Upper lobe of right lung (tissue), 1 donor: ENCODE measurements around the gene PLEKHA8. TPM values are rescaled to one million over a fixed set of nuclear protein-coding genes. Genes with fewer than 3 reads are reported as not detected.

Experiments used
- ATAC-seq: fragments of 200-7000 bp; cut with Tn5 transposase; one replicate; pipeline ENCODE4 v1.9.1; 2020; ENCODE audit warnings: mild to moderate bottlenecking, moderate library complexity
- DNase-seq: peaks from one replicate; pipeline ENCODE4 v3.0.0-alpha.2; 2020
- H3K27ac ChIP-seq: fragments of 200-600 bp; one replicate; pipeline ENCODE4 v1.8.0; 2022
- H3K27me3 ChIP-seq: fragments of 200-600 bp; one replicate; pipeline ENCODE4 v1.8.0; 2022; ENCODE audit warnings: mild to moderate bottlenecking
- H3K36me3 ChIP-seq: fragments of 200-600 bp; one replicate; pipeline ENCODE4 v1.8.0; 2022
- H3K4me1 ChIP-seq: fragments of 200-600 bp; one replicate; pipeline ENCODE4 v1.8.0; 2022
- H3K4me3 ChIP-seq: fragments of 200-600 bp; one replicate; pipeline ENCODE4 v1.8.0; 2022; ENCODE audit warnings: mild to moderate bottlenecking
- H3K9me3 ChIP-seq: fragments of 200-600 bp; one replicate; pipeline ENCODE4 v1.8.0; 2022
- intact Hi-C: fragments of 100-400 bp; cut with DNase I; formaldehyde crosslinking; loops from one replicate; pipeline ENCODE4 v1.11.0; 2022
- total RNA-seq: library from RNA; stranded (reverse); fragmentation: NEBNext Ultra II Directional; extraction: Animal tissue kit (Norgen Biotek cat#: 25700); gene quantifications from one replicate; pipeline ENCODE4 v1.2.1, GENCODE V29; 2021
- TF ChIP-seq, protein P1 (sequence below): fragments of 200-600 bp; IDR thresholded peaks from one replicate; pipeline ENCODE4 v1.8.0; 2022; ENCODE audit warnings: antibody characterized with exemption
- donor health status: DM: no; HTN: yes; CAD: no; lungs with severe emphysema.

Gene PLEKHA8
- total RNA-seq, 1 donor from 2014 or later: 11.3 TPM

DNA sequence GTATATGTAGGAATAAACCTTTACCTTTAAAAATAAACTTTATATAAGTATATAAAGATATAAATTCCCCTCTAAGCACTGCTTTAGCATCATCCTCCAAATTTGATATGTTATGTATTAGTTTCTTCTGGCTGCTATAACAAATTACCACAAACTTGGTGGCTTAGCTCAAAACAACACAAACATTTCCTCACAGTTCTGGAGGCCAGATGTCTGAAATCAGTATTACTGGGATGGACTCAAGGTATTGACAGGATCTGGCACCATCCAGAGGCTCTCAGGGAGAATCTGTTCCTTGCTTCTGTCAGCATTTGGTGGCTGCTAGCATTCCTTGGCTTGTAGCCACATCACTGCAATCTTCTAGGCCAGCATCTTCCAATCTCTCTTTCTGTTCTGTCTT lies 31.9 kb upstream of the PLEKHA8 start:
- H3K27ac ChIP-seq: no peak overlapping the region
- no peak for DNase-seq
- H3K4me1 ChIP-seq: no peaks in the 10 kb centered on the region
- H3K27me3 ChIP-seq: no peaks in the 10 kb centered on the region
- intact Hi-C loops: no loop called here
- ATAC-seq: no peak
- no peaks in the 10 kb centered on the region for H3K36me3 ChIP-seq
- peaks cover 12% of the 10 kb centered on the region for H3K9me3 ChIP-seq
- TF ChIP-seq, protein P1, sequence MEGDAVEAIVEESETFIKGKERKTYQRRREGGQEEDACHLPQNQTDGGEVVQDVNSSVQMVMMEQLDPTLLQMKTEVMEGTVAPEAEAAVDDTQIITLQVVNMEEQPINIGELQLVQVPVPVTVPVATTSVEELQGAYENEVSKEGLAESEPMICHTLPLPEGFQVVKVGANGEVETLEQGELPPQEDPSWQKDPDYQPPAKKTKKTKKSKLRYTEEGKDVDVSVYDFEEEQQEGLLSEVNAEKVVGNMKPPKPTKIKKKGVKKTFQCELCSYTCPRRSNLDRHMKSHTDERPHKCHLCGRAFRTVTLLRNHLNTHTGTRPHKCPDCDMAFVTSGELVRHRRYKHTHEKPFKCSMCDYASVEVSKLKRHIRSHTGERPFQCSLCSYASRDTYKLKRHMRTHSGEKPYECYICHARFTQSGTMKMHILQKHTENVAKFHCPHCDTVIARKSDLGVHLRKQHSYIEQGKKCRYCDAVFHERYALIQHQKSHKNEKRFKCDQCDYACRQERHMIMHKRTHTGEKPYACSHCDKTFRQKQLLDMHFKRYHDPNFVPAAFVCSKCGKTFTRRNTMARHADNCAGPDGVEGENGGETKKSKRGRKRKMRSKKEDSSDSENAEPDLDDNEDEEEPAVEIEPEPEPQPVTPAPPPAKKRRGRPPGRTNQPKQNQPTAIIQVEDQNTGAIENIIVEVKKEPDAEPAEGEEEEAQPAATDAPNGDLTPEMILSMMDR: no peak
- H3K4me3 ChIP-seq: no peak overlapping the region

DNA sequence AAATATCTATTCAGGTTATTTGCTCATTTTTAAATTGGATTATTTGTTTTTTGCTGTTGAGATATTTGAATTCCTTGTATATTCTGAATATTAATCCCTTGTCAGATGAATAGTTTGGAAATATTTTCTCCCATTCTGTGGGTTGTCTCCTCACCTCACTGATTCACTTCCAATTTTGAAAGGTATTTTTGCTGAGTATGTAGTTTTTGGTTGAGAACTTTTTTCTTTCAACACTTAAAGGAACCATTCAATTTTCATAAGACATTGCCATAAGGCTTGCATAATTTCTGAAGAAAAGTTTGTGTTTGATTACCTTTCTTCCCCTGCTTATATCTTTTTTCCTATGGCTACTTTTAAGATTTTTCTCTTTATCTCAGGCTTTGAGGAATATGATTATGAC lies 29.7 kb upstream of the PLEKHA8 start:
- DNase-seq (no peak), ATAC-seq (no peak)
- H3K36me3 ChIP-seq: no peaks in the 10 kb centered on the region
- H3K27me3 ChIP-seq: no peaks in the 10 kb centered on the region
- TF ChIP-seq, protein P1: no peak
- no peaks in the 10 kb centered on the region for H3K4me1 ChIP-seq
- H3K27ac ChIP-seq: no peak overlapping the region
- H3K9me3 ChIP-seq: peaks cover 7% of the 10 kb centered on the region
- no peak overlapping the region for H3K4me3 ChIP-seq
- intact Hi-C loops: no loop called here

DNA sequence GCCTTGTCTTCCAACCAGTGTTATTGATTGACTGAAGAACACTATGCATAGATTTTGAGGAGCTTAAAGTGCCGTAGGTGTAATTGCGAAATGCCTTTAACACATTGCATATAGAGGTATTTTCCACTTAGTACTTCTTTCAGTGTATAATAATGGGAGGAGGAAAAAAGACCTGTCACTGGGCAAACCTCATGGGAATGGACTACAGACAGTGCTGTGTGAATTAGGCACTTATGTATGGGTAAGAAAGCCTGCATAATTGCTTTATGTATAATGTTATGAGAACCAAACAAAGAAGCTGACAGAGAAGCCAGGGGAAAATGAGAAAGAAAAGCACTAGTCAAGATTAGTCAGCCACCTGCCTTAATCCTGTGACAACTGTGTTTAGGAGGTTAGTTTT lies 26.2 kb upstream of the PLEKHA8 start:
- no peak for DNase-seq
- intact Hi-C loops: no loop called here
- Histone ChIP-seq H3K27me3 (no peaks in the 10 kb centered on the region), H3K4me1 (no peaks in the 10 kb centered on the region), H3K9me3 (no peaks in the 10 kb centered on the region), H3K36me3 (no peaks in the 10 kb centered on the region), H3K27ac (no peak overlapping the region), H3K4me3 (no peak overlapping the region)
- TF ChIP-seq, protein P1: no peak
- ATAC-seq: no peak

GRCh38 chr7:30003098-30003497 lies 25.1 kb upstream of the PLEKHA8 start:
- no peaks in the 10 kb centered on the region for H3K4me1 ChIP-seq
- ATAC-seq (no peak), DNase-seq (no peak)
- intact Hi-C loops: no loop called here
- H3K27me3 ChIP-seq: no peaks in the 10 kb centered on the region
- H3K27ac ChIP-seq: no peak overlapping the region
- no peaks in the 10 kb centered on the region for H3K36me3 ChIP-seq
- TF ChIP-seq, protein P1: no peak
- H3K4me3 ChIP-seq: no peak overlapping the region
- H3K9me3 ChIP-seq: no peaks in the 10 kb centered on the region

DNA sequence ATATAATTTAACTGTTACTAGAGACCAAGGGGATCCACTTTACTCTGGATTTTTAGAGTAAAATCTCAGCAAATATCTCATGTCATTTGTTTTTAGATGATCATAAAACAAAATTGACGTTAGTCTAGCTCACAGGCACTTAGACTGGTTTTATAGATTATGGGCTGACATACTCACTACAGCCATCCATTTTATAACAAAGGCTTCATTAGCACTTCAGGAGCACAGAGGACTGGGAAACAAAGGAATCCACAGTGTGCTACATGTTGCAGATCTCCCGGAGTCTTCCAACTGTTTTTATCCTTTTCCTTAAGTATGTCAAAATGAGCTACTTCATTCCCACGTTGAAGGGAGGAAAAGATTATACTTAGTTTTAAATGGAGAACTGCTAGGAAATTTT lies 22.7 kb upstream of the PLEKHA8 start:
- Histone ChIP-seq H3K36me3 (no peaks in the 10 kb centered on the region), H3K27me3 (no peaks in the 10 kb centered on the region), H3K27ac (no peak overlapping the region), H3K4me1 (no peaks in the 10 kb centered on the region), H3K9me3 (no peaks in the 10 kb centered on the region), H3K4me3 (no peak overlapping the region)
- intact Hi-C loops: no loop called here
- DNase-seq (no peak), ATAC-seq (no peak)
- TF ChIP-seq, protein P1: no peak

DNA sequence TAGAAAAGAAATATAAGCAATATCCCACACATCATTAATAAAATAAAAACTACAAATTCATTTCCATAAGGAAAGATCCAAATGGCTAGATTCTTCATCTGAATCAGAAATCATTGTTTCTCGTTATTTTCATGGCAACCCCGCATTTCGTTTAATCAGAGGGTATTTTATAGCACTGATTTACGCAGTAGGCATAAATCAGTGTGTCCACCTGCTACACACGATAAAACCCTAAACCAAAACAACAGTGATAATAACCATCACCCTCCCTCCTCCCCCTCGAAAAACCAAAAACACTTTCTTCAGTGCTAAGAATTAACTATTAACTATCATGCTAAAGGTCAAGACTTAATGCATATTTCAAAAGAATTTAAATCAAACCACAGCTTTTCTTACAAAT lies 18.2 kb upstream of the PLEKHA8 start:
- Histone ChIP-seq H3K27ac (no peak overlapping the region), H3K4me3 (no peak overlapping the region), H3K4me1 (no peaks in the 10 kb centered on the region), H3K9me3 (no peaks in the 10 kb centered on the region), H3K27me3 (no peaks in the 10 kb centered on the region), H3K36me3 (peaks cover 8% of the 10 kb centered on the region)
- intact Hi-C loops: no loop called here
- no peak for ATAC-seq
- DNase-seq: no peak
- TF ChIP-seq, protein P1: no peak
